HG02884 (cell line): ENCODE results near the gene SMYD1.

Experiments used
- ATAC-seq: cut with Tn5 transposase; IDR thresholded peaks from one replicate; pipeline ENCODE4 v1.9.1; 2021; ENCODE audit warnings: mild to moderate bottlenecking, moderate library complexity; ENCODE audit not compliant: unreplicated experiment

Gene SMYD1

GRCh38 chr2:88086401-88086800 lies 18.8 kb downstream of the SMYD1 start:
- no peak for ATAC-seq

GRCh38 chr2:88087073-88087472 lies 19.4 kb downstream of the SMYD1 start:
- no peak for ATAC-seq

- ATAC-seq: no peak
These were observed 20.1 kb downstream of the SMYD1 start for GRCh38 chr2:88087763-88088162.

GRCh38 chr2:88088999-88089398 lies 21.4 kb downstream of the SMYD1 start:
- ATAC-seq: no peak

GRCh38 chr2:88090446-88091283 lies 23.0 kb downstream of the SMYD1 start:
- no peak for ATAC-seq

- ATAC-seq: no peak
These were observed 24.3 kb downstream of the SMYD1 start for GRCh38 chr2:88091943-88092342.

GRCh38 chr2:88092773-88093172 lies 25.1 kb downstream of the SMYD1 start:
- no peak for ATAC-seq

- ATAC-seq: no peak
These were observed 27.4 kb downstream of the SMYD1 start for GRCh38 chr2:88095022-88095421.

GRCh38 chr2:88096708-88097107 lies 29.1 kb downstream of the SMYD1 start:
- no peak for ATAC-seq

- no peak for ATAC-seq
These were observed 29.6 kb downstream of the SMYD1 start for GRCh38 chr2:88097192-88097591.

GRCh38 chr2:88097891-88098557 lies 30.4 kb downstream of the SMYD1 start:
- no peak for ATAC-seq

GRCh38 chr2:88098558-88098900 lies 30.9 kb downstream of the SMYD1 start:
- no peak for ATAC-seq

- no peak for ATAC-seq
These were observed 32.3 kb downstream of the SMYD1 start for GRCh38 chr2:88099798-88100488.

- no peak for ATAC-seq
These were observed 32.8 kb downstream of the SMYD1 start for GRCh38 chr2:88100489-88100858.

GRCh38 chr2:88108796-88109195 lies 41.2 kb downstream of the SMYD1 start:
- ATAC-seq: no peak

- ATAC-seq: no peak
These were observed 43.2 kb downstream of the SMYD1 start for GRCh38 chr2:88110830-88111229.

GRCh38 chr2:88113069-88113468 lies 45.4 kb downstream of the SMYD1 start:
- no peak for ATAC-seq

- no peak for ATAC-seq
These were observed 47.3 kb downstream of the SMYD1 start for GRCh38 chr2:88114889-88115288.

- ATAC-seq: no peak
These were observed 48.3 kb downstream of the SMYD1 start for GRCh38 chr2:88115825-88116518.

- ATAC-seq: no peak
These were observed 49.2 kb downstream of the SMYD1 start for GRCh38 chr2:88116669-88117432.

- no peak for ATAC-seq
These were observed 50.3 kb downstream of the SMYD1 start for GRCh38 chr2:88117973-88118372.
